ENCODE measurements around the gene ACSS1. TPM values are rescaled to one million over a fixed set of nuclear protein-coding genes. Genes with fewer than 3 reads are reported as not detected.

Gene ACSS1
- total RNA-seq, 1 experiment from 2014 or later = 1.5 TPM

DNA sequence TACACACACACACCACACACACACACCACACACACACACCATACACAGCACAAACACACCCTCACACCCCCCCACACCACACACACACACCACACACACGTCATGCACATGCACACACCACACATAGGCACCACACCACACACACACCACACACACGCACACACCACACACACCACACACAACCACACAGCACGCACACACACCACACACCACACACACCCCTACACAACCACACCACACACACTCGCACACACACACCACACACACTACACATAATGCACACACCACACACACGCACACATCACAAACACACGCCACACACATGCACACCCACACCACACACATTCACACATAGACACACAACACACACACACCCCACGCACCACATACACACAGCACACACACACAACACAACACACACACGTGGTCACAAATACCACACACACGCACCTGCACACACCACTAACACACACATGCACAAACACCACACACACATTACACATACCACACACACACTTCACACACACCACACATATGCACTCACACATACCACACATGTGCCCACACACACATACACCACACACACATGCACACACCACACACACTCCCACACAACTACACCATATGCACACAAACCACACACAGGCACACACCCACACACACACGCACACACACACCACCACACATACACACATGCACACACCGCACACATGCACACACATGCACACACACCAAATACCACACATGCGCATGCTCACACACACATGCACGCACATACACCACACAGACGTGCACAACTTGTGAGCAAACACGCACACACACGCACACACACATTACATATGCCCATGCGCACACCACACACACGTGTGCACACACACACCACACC, 9.4 kb upstream of the ACSS1 start:
- POLR2A ChIA-PET = no interaction called here
- H3K27me3 Mint-ChIP-seq (ENCODE audit: low read depth) = peaks cover 4% of the 10 kb centered on the region
- DNase-seq (ENCODE audit: low spot score) (peak; percentile 2), ATAC-seq (no peak)
- H3K4me1 Mint-ChIP-seq = peaks cover 12% of the 10 kb centered on the region
- TF ChIP-seq NFE2L1 (CRISPR knock-in tag; IDR thresholded peaks at IDR 0.05) (peak; percentile 55; the same call in 1 of the 2 replicates), FOXP1 (CRISPR knock-in tag; IDR thresholded peaks at IDR 0.05; ENCODE audit: borderline replicate concordance) (0 out of 2 replicates have a peak, but pooled peaks have one; percentile 56), E2F5 (CRISPR knock-in tag; IDR thresholded peaks at IDR 0.05) (no peak), NFYB (CRISPR knock-in tag; conservative IDR thresholded peaks at IDR 0.05; ENCODE audit: low read depth) (no peak), ZNF219 (CRISPR knock-in tag; IDR thresholded peaks at IDR 0.05; ENCODE audit: borderline replicate concordance) (no peak), ZNF423 (CRISPR knock-in tag; IDR thresholded peaks at IDR 0.05) (no peak), ZNF671 (CRISPR knock-in tag; IDR thresholded peaks at IDR 0.05) (no peak), MLX (CRISPR knock-in tag; IDR thresholded peaks at IDR 0.05) (no peak)
- TF ChIP-seq, protein P1, sequence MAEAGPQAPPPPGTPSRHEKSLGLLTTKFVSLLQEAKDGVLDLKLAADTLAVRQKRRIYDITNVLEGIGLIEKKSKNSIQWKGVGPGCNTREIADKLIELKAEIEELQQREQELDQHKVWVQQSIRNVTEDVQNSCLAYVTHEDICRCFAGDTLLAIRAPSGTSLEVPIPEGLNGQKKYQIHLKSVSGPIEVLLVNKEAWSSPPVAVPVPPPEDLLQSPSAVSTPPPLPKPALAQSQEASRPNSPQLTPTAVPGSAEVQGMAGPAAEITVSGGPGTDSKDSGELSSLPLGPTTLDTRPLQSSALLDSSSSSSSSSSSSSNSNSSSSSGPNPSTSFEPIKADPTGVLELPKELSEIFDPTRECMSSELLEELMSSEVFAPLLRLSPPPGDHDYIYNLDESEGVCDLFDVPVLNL (CRISPR knock-in tag; IDR thresholded peaks at IDR 0.05; ENCODE audit: borderline replicate concordance, low read depth) = 0 out of 2 replicates have a peak, but pooled peaks have one; percentile 36
- TF ChIP-seq, protein P2, sequence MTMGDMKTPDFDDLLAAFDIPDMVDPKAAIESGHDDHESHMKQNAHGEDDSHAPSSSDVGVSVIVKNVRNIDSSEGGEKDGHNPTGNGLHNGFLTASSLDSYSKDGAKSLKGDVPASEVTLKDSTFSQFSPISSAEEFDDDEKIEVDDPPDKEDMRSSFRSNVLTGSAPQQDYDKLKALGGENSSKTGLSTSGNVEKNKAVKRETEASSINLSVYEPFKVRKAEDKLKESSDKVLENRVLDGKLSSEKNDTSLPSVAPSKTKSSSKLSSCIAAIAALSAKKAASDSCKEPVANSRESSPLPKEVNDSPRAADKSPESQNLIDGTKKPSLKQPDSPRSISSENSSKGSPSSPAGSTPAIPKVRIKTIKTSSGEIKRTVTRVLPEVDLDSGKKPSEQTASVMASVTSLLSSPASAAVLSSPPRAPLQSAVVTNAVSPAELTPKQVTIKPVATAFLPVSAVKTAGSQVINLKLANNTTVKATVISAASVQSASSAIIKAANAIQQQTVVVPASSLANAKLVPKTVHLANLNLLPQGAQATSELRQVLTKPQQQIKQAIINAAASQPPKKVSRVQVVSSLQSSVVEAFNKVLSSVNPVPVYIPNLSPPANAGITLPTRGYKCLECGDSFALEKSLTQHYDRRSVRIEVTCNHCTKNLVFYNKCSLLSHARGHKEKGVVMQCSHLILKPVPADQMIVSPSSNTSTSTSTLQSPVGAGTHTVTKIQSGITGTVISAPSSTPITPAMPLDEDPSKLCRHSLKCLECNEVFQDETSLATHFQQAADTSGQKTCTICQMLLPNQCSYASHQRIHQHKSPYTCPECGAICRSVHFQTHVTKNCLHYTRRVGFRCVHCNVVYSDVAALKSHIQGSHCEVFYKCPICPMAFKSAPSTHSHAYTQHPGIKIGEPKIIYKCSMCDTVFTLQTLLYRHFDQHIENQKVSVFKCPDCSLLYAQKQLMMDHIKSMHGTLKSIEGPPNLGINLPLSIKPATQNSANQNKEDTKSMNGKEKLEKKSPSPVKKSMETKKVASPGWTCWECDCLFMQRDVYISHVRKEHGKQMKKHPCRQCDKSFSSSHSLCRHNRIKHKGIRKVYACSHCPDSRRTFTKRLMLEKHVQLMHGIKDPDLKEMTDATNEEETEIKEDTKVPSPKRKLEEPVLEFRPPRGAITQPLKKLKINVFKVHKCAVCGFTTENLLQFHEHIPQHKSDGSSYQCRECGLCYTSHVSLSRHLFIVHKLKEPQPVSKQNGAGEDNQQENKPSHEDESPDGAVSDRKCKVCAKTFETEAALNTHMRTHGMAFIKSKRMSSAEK (CRISPR knock-in tag; IDR thresholded peaks at IDR 0.05; ENCODE audit: borderline replicate concordance) = no peak
- H3K27ac Mint-ChIP-seq = no peak overlapping the region
- H3K36me3 Mint-ChIP-seq = no peaks in the 10 kb centered on the region
- no peak overlapping the region for H3K4me3 Mint-ChIP-seq
- CTCF ChIA-PET = interaction anchor here (1.9 kb wide), 1 partner anchor 11 kb away, joined by 5 read pairs; no protein-coding TSS in a partner anchor
- H3K9me3 Mint-ChIP-seq = no peaks in the 10 kb centered on the region

- CTCF ChIA-PET = interaction anchor here (0.6 to 3.1 kb wide), 14 partner anchors 10 to 181 kb away, joined by 3 to 26 read pairs (median 6); partner anchors contain the start of gene PYGB
- Mint-ChIP-seq H3K27me3 (ENCODE audit: low read depth) (peaks cover 9% of the 10 kb centered on the region), H3K9me3 (no peaks in the 10 kb centered on the region), H3K4me1 (peaks cover 4% of the 10 kb centered on the region), H3K4me3 (no peak overlapping the region), H3K27ac (no peak overlapping the region), H3K36me3 (no peaks in the 10 kb centered on the region)
- DNase-seq (ENCODE audit: low spot score) (peak; percentile 8), ATAC-seq (no peak)
- POLR2A ChIA-PET = no interaction called here
- TF ChIP-seq GTF2I (CRISPR knock-in tag; conservative IDR thresholded peaks at IDR 0.05) (no peak), ESRRA (CRISPR knock-in tag; IDR thresholded peaks at IDR 0.05; ENCODE audit: borderline replicate concordance) (no peak), FOXJ3 (CRISPR knock-in tag; IDR thresholded peaks at IDR 0.05; ENCODE audit: borderline replicate concordance) (no peak), OVOL2 (CRISPR knock-in tag; IDR thresholded peaks at IDR 0.05; ENCODE audit: borderline replicate concordance) (no peak), ZBTB21 (CRISPR knock-in tag; IDR thresholded peaks at IDR 0.05; ENCODE audit: borderline replicate concordance) (no peak), AR (CRISPR knock-in tag; IDR thresholded peaks at IDR 0.05) (no peak), MAX (CRISPR knock-in tag; IDR thresholded peaks at IDR 0.05) (no peak), IRF2 (CRISPR knock-in tag; IDR thresholded peaks at IDR 0.05; ENCODE audit: borderline replicate concordance, low read depth) (no peak)
- TF ChIP-seq, protein P3, sequence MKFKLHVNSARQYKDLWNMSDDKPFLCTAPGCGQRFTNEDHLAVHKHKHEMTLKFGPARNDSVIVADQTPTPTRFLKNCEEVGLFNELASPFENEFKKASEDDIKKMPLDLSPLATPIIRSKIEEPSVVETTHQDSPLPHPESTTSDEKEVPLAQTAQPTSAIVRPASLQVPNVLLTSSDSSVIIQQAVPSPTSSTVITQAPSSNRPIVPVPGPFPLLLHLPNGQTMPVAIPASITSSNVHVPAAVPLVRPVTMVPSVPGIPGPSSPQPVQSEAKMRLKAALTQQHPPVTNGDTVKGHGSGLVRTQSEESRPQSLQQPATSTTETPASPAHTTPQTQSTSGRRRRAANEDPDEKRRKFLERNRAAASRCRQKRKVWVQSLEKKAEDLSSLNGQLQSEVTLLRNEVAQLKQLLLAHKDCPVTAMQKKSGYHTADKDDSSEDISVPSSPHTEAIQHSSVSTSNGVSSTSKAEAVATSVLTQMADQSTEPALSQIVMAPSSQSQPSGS (CRISPR knock-in tag; IDR thresholded peaks at IDR 0.05; ENCODE audit: borderline replicate concordance, low read depth) = no peak
- TF ChIP-seq, protein P4, sequence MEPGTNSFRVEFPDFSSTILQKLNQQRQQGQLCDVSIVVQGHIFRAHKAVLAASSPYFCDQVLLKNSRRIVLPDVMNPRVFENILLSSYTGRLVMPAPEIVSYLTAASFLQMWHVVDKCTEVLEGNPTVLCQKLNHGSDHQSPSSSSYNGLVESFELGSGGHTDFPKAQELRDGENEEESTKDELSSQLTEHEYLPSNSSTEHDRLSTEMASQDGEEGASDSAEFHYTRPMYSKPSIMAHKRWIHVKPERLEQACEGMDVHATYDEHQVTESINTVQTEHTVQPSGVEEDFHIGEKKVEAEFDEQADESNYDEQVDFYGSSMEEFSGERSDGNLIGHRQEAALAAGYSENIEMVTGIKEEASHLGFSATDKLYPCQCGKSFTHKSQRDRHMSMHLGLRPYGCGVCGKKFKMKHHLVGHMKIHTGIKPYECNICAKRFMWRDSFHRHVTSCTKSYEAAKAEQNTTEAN (CRISPR knock-in tag; IDR thresholded peaks at IDR 0.05) = no peak
Measured at GRCh38 chr20:25066386-25066785, 8.4 kb upstream of the ACSS1 start.

Data from WTC11 (cell line).